Stimulated activated CD8-positive, alpha-beta memory T cell treated with anti-CD3 and anti-CD28 coated beads, Interleukin-7, amount 100 ng/mL, for 4 hours (primary cell): Measurements from ENCODE around the gene CHST9.
"Not testable (repeated sequence)": the region's sequence is repeated elsewhere in the genome, so short reads cannot be mapped to it uniquely, and the experiment has no call there.

Experiments
- DNase-seq, 2 donors: peaks; one replicate each; pipeline ENCODE4 v3.0.0-alpha.2; 2020; ENCODE audit warnings: low read depth in 2 of 2

The CHST9 gene

DNA sequence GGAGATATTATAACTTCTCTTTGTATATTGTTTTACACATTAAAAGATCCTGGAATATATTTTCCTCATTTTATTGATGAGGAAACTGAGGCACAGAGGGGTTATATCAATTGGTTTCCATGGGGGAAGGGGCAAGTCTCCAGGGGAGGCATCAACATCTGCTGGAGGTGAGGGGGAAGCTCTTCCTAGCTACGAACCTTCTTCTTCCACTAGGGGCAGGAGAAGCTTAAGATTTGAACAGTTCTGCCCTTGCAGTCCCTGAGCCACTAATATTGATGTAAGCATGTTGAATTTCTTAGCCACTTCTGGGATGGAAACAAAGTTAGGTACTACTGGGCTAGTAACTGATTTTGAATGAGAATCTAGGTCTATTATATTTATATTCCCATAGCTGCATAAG, 179.5 kb downstream of the CHST9 start:
- DNase-seq, result no peak

DNA sequence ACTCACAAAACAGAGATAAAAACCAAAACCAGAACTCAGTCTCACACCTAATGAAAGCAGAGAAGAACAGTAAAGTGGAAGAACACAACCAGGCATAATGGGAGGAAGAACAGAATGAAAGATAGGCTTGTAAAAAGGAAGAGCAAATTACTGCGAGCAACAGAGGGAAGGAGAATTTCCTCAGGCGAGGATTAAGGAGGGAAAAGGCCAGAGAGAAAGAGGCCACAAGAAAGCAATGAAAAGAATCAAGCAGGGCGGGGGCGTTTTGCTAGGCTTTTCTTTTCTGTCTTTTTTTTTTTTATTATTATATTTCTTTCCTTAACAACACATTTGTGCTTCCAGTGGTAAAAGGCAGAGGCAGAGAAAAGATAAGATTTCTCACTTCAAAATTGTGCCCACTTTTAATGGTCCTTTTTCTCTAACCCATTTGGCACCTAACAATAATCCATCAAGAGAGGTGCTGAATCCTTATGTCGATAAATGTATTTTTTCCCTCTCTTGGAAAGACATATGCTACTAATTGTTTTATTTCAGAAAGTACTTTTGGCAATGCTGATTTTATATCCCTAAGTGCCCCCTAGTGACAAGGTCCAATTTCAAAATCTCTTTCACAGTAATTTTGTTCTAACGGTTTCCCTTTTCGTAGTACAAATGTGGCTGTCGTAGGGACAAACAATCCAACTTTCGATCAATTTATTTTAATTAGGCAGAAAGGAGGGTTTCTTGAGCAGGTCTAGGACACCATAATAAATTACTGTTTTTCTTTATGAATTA, 180.9 kb downstream of the CHST9 start:
- no peak for DNase-seq

DNA sequence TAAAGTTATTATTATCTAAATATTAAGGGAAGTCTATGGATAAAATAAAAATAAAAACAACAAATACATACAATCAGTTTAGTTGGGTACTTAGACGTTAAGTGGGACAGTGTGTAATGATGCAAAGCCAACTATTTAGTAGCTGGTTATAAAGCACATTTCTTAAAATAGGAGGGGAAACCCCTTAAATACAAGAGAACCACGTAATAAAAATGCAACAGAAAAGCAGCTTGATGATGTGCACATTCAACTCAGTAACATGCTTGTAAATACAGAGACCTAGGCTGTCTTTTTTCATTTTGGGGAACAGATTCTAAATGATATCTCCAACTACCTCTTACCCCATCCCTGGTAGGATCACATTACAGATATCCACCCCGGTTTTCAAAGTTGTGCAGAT, 185.3 kb downstream of the CHST9 start:
- no peak for DNase-seq

DNA sequence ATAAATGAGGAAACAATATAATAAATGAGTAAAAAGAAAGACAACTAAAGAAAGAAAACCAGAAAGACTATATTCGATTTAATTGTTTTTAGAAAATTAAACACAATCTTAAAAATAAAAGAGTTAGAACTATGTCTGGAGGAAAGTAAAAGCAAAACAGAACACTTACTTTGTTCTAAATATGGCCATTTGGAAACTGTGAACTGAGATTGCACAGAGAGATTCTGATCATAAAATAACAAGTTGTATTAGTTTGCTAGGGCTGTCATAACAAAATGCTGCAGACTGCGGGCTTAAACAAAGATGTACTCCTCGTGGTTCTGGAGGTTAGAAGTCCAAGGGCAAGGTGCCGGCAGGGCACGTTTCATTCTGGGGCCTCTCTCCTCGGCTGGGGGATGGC, 191.5 kb downstream of the CHST9 start:
- DNase-seq, result no peak

DNA sequence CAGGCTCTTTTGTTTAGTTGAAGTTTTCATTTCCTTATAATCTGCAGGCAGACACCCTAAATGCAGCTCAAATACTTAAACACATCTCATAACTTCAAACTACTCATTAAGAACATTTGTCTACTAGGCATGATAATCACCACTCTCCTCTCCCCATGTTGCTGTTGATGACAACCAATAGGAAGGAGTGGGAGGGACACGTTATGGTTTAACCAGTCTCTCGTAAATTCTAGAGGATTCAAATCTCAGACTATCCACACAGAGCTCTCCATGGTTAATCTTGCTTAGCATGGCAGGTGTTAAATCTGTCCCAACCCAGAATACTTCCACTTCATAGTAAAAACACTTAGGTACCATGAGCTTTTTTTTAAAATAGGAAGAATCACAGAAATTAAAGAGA, 192.2 kb downstream of the CHST9 start:
- no peak for DNase-seq

DNA sequence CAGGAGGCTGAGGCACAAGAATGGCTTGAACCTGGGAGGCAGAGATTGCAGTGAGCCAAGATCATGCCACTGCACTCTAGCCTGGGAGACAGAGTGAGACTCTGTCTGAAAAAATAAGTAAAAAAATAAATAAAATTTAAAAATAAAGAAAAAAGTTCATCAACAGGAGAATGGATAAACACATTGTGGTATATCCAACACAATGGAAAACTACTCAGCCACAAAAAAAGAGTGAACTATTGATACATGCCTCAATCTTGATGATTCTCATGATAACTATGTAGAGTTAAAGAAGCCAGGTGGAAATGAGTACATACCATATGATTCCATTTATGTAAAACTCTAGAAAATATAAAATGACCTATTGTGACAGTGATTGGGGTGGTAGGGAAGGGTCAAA, 195.3 kb downstream of the CHST9 start:
- DNase-seq, result no peak

DNA sequence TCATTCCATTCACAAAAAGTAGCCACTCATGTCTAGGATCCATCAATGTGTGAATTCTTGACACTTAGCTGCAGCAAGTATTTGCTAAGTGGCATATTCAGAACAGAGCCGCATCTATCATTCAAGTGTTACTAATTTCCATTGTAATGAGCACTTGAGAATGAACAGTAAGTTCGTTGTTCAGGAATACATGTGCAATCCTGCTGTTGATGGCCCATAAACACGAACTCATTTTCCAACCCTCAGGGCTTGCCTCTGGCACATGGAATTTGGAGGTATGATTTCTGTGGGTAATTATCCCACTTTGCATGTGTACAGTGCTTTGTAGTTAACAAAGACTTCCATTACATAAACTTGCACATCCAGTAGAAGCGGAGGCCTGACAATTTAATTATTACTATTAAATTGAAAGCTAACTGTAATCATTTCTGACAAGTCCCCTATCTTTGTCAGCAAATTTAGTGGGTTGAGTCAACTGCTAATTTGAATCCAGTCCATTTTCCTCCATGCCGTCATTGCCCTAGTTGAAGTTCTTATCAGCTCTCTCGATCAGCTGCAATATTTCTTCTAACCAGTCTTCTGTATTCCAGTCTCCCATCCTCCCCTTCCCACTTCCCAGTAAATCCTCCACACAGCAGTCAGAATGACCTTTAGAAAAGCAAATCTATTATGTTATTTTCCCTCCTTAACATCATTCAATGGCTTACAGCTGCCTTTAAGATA, 203.6 kb downstream of the CHST9 start:
- DNase-seq, result no peak

DNA sequence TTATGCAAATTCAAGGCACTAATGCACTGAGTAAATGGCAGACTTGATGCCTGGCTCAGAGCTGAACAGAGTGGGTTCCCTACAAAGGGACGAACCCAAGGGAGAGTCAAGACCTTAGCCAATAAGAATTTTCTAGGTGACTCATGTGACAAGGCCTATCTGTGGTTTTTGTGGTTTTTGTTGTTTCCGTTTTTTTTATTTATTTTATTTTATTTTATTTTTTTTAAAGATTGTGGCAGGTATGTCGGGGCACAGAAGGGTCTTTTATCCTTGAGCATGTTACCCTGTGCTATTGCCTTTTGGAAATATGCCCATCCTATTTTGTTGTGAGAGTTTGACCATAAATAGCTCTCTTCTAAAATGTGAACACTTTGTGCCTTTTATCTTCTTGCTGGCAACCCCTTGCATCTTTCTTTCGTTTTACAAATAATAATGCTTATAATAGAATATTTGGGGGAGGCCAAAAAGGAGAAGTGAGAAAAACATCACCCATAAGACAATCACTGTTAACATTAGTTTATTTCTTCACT, 206.2 kb downstream of the CHST9 start:
- no peak for DNase-seq

DNA sequence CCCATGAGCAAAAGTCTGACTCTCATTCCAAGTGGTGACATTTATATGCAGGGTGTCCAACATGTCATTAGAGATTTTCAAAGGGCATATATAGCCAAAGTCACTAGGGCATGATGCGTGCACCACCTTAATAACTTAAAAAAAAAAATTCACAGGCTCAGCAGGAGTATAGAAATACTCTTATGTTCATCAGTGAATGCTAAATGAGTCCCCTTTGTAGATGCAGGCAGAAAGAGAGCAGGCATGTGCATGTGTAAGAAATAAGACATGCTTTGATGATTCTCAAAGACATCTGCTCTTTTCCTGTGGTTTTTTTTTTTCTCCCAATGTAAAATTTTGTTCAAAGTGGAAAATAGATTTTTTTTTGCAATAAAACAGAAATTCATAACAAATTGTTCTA, 207.3 kb downstream of the CHST9 start:
- no peak for DNase-seq

DNA sequence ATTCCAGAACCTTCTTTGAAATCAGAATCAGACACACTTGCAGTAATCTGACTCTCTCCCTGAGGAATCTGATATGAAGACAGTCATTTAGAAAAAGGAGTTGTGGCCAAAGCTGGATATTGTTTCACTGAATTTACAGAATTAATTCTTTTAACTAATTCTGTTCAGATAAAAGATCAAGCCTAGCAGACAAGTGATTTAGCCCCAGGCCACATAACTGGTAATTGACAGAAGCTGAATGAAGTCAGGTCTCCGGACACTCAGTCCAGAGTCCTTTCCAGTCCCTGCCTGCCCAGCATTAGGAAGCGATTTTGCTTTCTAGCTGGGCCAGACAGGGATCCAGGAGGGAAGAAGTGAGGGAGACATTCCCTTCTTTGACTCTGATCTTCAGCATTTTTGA, 208.9 kb downstream of the CHST9 start:
- no peak for DNase-seq

DNA sequence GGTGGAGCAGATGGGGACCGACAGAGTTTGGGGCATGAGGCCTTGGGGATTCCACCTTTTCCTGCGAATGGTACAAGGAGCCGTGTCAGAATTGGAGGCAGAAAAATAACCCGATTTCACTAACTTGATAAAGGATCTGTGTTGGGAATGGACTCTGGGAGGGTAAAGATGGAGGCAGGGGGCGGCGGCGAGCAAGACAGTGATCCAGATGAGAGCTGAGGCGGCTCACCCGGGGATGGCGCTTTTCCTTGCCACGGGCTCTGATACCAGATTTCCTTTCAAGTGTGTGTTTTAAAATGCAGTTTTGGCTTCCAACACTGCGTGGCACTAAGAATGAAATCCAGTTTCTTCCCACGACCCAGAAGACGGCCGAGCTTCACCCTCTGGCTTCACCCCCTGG, 212.6 kb downstream of the CHST9 start:
- DNase-seq, result not testable (repeated sequence)

DNA sequence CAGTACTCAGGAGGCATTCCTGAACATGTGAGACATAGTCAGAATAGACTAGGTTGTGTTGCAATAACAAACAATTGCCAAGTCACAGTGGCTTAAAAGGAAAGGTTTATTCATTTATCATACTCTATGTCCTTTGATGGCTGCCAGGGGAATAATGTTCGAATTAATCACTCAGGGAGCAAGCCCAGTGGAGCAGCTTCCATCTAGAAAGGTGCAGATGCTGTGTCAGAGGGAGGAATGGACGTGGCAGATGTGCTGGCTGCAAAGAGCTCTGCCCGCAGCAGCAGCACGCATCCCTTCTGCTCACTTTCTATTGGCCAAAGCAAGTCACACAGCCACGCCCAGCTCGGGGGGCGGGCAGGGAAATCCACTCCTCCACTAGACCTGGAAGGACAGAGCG, 213.7 kb downstream of the CHST9 start:
- DNase-seq, result no peak

DNA sequence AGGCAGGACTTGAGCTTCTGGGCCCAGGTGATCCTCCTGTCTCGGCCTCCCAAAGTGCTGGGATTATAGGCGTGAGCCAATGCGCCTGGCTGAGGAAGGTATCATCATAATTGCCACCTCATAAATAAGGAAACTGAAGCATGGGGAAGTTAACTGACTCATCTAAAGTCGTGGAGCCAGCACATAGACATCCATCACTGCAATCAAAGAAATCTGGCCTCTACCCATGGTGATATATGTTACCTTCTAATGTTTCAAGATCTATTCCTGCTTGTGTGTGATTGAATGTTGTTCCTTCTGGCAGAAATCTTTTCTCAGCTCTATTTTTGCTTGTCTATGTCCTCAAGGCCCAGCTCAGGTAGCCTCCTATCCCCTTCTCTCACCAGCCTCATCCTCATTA, 214.5 kb downstream of the CHST9 start:
- DNase-seq, result no peak

DNA sequence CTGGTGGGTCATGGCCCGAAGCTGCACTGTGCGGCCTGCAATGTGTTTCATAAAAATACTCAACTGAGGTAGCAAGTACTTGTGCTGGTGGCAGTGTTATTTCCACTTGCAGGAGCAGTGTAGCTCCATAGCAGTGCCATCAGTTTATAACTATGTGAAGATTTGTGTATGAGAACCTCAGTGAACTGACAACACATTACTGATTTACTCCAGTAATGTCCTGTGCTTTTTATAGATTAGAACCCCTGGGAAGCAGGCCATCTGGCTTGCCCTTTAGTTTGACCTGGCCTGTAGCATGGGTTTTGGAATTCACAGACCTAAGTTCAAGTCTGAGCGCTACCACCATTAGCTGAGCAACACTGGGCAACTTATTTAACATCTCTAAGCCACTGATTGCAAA, 219.9 kb downstream of the CHST9 start:
- no peak for DNase-seq

DNA sequence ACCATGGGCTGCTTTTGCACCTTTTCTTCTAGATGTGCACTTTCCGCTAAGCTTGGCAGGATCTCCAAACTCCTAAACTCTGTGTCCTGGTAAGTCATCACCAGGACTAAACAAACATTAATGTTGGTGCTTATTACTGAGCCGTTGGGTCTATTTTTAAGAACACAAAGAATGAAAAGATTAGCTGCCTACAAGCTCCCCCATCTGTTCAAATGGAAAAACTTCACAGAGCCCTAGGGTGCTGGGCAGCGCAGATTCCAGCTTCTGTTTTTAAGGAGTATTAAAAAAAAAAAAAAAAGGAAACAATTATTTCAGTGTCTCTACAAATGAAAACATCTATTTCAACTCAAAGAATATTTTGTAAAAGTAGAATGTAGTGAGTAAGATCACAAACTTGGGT, 221.8 kb downstream of the CHST9 start:
- DNase-seq, result no peak

DNA sequence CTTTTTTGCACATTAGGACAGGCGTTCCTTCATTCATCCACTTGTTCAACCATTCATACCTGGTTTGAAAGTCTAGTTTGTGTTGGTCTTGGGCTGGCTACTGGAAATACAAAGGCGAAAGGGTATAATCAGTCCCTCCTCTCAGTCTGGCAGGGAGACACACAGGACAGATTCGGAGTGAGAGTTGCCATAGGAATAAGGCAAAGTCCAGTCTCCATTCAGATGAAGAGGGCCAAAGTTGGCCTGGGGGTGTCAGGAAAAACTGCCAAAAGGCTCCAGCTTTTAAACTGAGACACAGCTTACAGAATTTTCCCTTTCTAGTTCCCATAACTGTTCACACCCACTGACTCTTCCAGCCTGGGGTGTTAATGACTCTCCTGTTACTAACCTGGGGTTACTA, 223.3 kb downstream of the CHST9 start:
- DNase-seq, result no peak

DNA sequence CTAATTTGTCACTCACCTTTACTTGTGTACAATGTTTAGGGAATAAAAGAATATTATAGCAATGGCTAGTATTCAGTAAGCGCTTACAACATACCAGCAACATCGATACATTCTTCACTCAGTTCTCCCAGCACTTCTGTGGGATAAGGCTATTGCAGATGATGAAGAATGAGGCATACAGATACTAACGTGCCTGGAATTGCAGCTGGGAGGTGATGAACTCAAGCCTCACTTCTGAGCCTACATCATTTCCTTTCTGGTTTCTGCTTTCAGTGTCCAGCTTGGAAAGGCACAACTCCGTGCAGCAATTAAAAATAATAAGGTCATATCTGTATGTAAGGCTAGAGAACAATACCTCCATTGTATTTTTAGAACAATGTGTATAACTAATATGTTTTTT, 224.2 kb downstream of the CHST9 start:
- no peak for DNase-seq

DNA sequence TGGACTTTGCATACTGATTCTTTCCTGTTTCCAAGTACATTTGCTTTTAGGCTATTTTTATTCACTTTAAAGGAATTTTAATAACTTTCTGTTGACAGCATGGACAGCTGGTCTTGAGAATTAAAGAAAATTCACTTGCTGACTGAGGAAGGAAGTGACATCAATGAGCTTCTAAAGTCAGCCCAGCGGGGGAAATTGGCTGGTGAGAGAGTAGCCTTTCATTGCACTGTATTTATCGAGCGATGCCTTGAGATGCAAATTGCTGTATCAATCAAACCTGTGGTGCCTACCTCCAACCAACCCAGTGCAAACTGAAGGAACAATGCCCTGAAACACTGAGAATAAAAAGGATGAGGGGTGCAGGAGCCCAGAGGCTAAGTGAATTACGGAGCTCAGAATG, 228.2 kb downstream of the CHST9 start:
- DNase-seq, result no peak

DNA sequence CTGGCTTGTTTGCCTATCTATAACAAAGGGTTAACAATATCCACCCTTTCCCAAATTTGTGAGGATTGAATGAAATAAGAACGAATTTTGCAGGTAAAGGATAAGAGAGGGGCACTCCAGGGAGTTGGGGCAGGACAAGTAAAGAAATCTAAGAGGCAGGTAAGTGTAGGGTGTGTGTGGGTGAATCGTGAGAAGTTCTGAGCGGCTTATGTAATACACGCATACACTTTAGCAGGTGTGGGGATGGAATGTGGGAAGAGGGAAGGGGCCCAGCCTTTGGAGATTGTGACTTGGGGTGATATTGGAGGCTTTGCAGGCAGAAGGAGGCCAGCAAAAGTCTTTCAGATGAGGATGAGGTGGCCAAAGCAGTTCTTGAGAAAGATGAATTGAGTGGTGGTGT, 236.4 kb downstream of the CHST9 start:
- DNase-seq, result no peak

DNA sequence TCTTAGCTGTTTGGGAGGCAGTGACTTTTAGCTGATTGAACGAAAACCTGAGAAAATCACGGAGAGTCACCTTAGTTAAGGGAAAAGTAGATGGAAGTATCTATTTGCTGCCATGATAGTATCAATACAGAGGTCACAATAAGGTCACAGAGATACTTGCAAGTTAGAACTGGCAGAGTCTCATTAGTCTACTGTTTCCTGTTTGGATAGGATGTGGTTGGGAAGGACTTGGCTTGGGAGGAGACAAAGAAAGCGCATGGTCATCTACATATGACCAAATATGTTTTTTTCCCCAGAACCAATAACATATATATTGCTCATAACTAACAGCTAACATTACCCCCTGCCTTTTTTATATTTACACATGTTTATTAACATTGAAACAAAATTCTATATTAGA, 241.2 kb downstream of the CHST9 start:
- DNase-seq, result no peak

DNA sequence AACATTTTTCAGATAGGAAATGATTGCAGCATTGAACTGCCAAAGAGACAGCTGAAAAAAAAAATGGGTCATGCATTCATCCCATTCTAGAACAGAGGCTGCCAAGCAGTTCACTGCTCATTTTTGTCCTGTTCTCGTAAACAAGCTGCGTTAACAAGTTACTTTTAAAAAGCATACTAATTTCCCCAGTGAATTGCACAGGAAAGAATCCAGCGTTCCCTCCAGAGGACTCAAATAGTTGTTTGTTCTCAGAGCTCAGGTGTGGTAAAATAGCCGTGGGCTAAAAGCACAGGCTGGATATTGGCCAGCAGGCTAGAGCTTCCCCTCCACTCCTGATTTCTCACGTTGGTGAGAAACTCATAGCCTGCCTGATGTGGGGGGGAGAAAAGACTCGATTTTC, 243.5 kb downstream of the CHST9 start:
- no peak for DNase-seq

DNA sequence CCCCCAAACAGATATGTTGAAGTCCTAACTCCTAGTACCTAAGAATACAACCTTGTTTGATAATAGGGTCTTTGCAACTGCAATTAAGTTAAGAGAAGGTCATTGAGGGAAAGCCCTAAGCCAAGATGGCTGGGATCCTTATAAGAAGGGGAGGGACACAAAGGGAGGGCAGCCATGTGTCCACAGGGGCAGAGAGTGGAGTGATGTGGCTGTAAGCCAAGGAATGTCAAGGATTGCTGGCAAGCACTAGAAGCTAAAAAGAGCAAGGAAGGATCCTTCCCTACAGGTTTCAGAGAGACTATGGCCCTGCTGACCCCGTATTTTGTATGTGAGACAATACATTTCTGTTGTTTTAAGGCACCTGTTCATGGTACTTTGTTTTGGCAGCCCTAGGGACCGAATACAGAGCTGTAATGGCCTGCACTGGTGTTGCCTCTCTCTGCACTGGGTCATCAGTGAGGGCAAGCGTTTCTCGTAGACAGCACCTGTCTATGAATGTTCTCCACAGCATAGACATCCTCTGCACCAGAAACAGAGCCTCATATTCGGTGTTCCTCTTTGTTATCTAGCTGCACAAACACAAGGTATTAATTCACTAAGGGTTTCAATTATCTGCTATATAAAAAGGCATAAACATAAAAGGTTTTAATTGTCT, 244.2 kb downstream of the CHST9 start:
- no peak for DNase-seq

DNA sequence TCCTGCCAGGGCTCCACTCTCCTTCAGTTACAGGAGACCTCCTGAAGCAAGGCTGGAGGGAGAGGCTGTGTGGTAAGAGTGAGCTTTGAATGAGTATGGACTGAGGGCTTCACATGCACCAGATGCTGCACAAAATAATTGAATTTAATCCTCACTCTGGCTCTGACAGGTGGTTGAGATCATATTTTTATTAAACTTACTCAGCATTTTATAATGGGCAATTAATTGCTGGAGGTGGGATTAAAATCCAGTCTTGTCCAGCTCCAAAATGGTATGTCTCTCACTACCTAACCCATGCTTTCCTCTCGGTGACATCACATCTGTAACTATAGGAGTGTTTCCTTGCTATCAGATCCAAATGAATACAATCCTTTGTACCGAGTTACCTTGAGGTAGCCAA, 253.4 kb downstream of the CHST9 start:
- no peak for DNase-seq
